ENCODE data around the gene MRLN.

The MRLN gene

GRCh38 chr10:59695637-59696036, 57.6 kb downstream of the MRLN start:
- DNase-seq (ENCODE audit: low spot score) = no peak
- TF ChIP-seq CTCF (IDR thresholded peaks at IDR 0.05; ENCODE audit: extremely low read depth, missing control alignments) = no peak

GRCh38 chr10:59694936-59695335, 58.3 kb downstream of the MRLN start:
- TF ChIP-seq CTCF (IDR thresholded peaks at IDR 0.05; ENCODE audit: extremely low read depth, missing control alignments) = no peak
- DNase-seq (ENCODE audit: low spot score) = no peak

- no peak for TF ChIP-seq CTCF (IDR thresholded peaks at IDR 0.05; ENCODE audit: extremely low read depth, missing control alignments)
- no peak for DNase-seq (ENCODE audit: low spot score)
These were observed 61.1 kb downstream of the MRLN start for GRCh38 chr10:59692113-59692512.

GRCh38 chr10:59688921-59689351, 64.3 kb downstream of the MRLN start:
- no peak for DNase-seq (ENCODE audit: low spot score)
- no peak for TF ChIP-seq CTCF (IDR thresholded peaks at IDR 0.05; ENCODE audit: extremely low read depth, missing control alignments)

GRCh38 chr10:59687657-59688056, 65.6 kb downstream of the MRLN start:
- no peak for DNase-seq (ENCODE audit: low spot score)
- TF ChIP-seq CTCF (IDR thresholded peaks at IDR 0.05; ENCODE audit: extremely low read depth, missing control alignments) = no peak
